H1 (cell line): ENCODE measurements around the gene KCTD21. TPM values are rescaled to one million over a fixed set of nuclear protein-coding genes. Genes with fewer than 3 reads are reported as not detected.

ENCODE experiments used
- CTCF ChIA-PET: fragments of 300-600 bp; sonication (Branson Sonifier 250); formaldehyde crosslinking; loops from one replicate; lab custom pipeline; 2021; ENCODE audit not compliant: partially characterized antibody; lab: Charles Lee
- POLR2A ChIA-PET: fragments of 300-600 bp; sonication (Branson Sonifier 250); formaldehyde crosslinking; loops from one replicate; lab custom pipeline; 2021; ENCODE audit warnings: inconsistent platforms; ENCODE audit not compliant: partially characterized antibody; lab: Charles Lee
- DNase-seq, 2 experiments: peaks; one replicate each; pipeline versions ENCODE4 v3.0.0 to v3.0.0-alpha.2; 2010 to 2022; ENCODE audit warnings: low spot score in 2 of 2, low read depth in 1 of 2, mixed read lengths in 1 of 2
- FAIRE-seq: peaks from 2 replicates; lab custom pipeline; 2011; peaks lifted over from hg19 to GRCh38; lab: Jason Lieb, UNC
- H2AFZ ChIP-seq: 2 replicates; pipeline ENCODE4 v1.8.1; 2012; ENCODE audit warnings: low read length, inconsistent platforms
- H2AK5ac ChIP-seq: 2 replicates; pipeline ENCODE4 v1.6.1; 2013; ENCODE audit warnings: low read depth, low read length
- H2BK120ac ChIP-seq: replicated peaks from 2 replicates; pipeline ENCODE3; 2013; ENCODE audit warnings: low read depth, low read length, inconsistent platforms
- H2BK12ac ChIP-seq: 2 replicates; pipeline ENCODE4 v1.6.1; 2013; ENCODE audit warnings: low read depth, low read length
- H2BK15ac ChIP-seq: 2 replicates; pipeline ENCODE4 v1.6.1; 2013; ENCODE audit warnings: low read length
- H2BK20ac ChIP-seq: 2 replicates; pipeline ENCODE4 v1.6.1; 2013; ENCODE audit warnings: low read length
- H2BK5ac ChIP-seq: 2 replicates; pipeline ENCODE4 v1.6.1; 2013; ENCODE audit warnings: low read depth, low read length
- H3K14ac ChIP-seq: 2 replicates; pipeline ENCODE4 v1.6.1; 2013; ENCODE audit warnings: inconsistent platforms; ENCODE audit not compliant: insufficient read length
- H3K18ac ChIP-seq: 2 replicates; pipeline ENCODE4 v1.6.1; 2013; ENCODE audit warnings: low read length; ENCODE audit errors: extremely low read depth
- H3K23ac ChIP-seq: 2 replicates; pipeline ENCODE4 v1.6.1; 2013; ENCODE audit warnings: inconsistent platforms; ENCODE audit not compliant: insufficient read length
- H3K23me2 ChIP-seq: 2 replicates; pipeline ENCODE4 v1.6.1; 2013; ENCODE audit warnings: low read depth, low read length
- H3K27ac ChIP-seq: 2 replicates; pipeline ENCODE4 v1.6.1; 2011; ENCODE audit warnings: low read depth, low read length, inconsistent platforms
- H3K27me3 ChIP-seq, 4 experiments: replicated peaks in 1 of 4; 1 replicate in 1 of 4; 2 replicates in 3 of 4; pipeline versions ENCODE4 v1.6.1 to v1.8.1; 2011 to 2013; ENCODE audit warnings: low read length in 3 of 4, mild to moderate bottlenecking in 3 of 4, inconsistent platforms in 2 of 4, mixed read lengths in 2 of 4, moderate library complexity in 1 of 4; ENCODE audit not compliant: control insufficient read depth in 3 of 4, insufficient read depth in 3 of 4; ENCODE audit errors: extremely low read depth in 1 of 4
- H3K36me3 ChIP-seq, 4 experiments: 2 replicates each; pipeline versions ENCODE4 v1.6.1 to v1.8.1; 2011 to 2013; ENCODE audit warnings: mild to moderate bottlenecking in 4 of 4, low read length in 3 of 4, moderate library complexity in 2 of 4, control low read depth in 1 of 4, inconsistent platforms in 1 of 4; ENCODE audit not compliant: insufficient read depth in 4 of 4, control insufficient read depth in 2 of 4
- H3K4ac ChIP-seq: replicated peaks from 2 replicates; pipeline ENCODE3; 2013; ENCODE audit warnings: low read length, low read depth, mixed read lengths, inconsistent platforms; ENCODE audit not compliant: insufficient read length
- H3K4me1 ChIP-seq, 4 experiments: replicated peaks in 1 of 4; 1 replicate in 1 of 4; 2 replicates in 3 of 4; pipeline versions ENCODE4 v1.6.1 to v1.8.1; 2011 to 2013; ENCODE audit warnings: low read length in 3 of 4, inconsistent platforms in 2 of 4, mixed read lengths in 1 of 4; ENCODE audit not compliant: insufficient read depth in 4 of 4, control insufficient read depth in 3 of 4
- H3K4me2 ChIP-seq, 2 experiments: 2 replicates each; pipeline versions ENCODE4 v1.6.1 to v1.8.1; 2011 to 2013; ENCODE audit warnings: low read depth in 2 of 2, low read length in 2 of 2, control low read depth in 1 of 2, inconsistent platforms in 1 of 2, mild to moderate bottlenecking in 1 of 2; ENCODE audit not compliant: insufficient read depth in 1 of 2
- H3K4me3 ChIP-seq, 4 experiments: fragments of 200-600, 300-600 bp in 1 of 4; sonication (generic), shearing (Covaris generic), sonication (Bioruptor Twin) in 1 of 4; 2 replicates each; pipeline versions ENCODE4 v1.5.1 to v1.8.1; 2011 to 2016; ENCODE audit warnings: low read length in 4 of 4, low read depth in 3 of 4, control low read depth in 2 of 4, inconsistent platforms in 2 of 4, mild to moderate bottlenecking in 2 of 4, mixed read lengths in 1 of 4, moderate library complexity in 1 of 4; ENCODE audit not compliant: insufficient read depth in 2 of 4; ENCODE audit errors: extremely low read depth in 1 of 4
- H3K56ac ChIP-seq: replicated peaks from 2 replicates; pipeline ENCODE3; 2013; ENCODE audit warnings: low read depth, mild to moderate bottlenecking, mixed read lengths, low read length, inconsistent platforms; ENCODE audit not compliant: insufficient read length
- H3K79me1 ChIP-seq: 2 replicates; pipeline ENCODE4 v1.6.1; 2013; ENCODE audit warnings: low read depth, low read length, control low read depth
- H3K79me2 ChIP-seq, 2 experiments: 2 replicates each; pipeline versions ENCODE4 v1.6.1 to v1.8.1; 2012 to 2013; ENCODE audit warnings: low read length in 2 of 2, mild to moderate bottlenecking in 2 of 2, inconsistent platforms in 1 of 2; ENCODE audit not compliant: insufficient read depth in 2 of 2, control insufficient read depth in 1 of 2
- H3K9ac ChIP-seq, 4 experiments: replicated peaks in 1 of 4; 1 replicate in 1 of 4; 2 replicates in 3 of 4; pipeline versions ENCODE4 v1.6.1 to v1.8.1; 2011 to 2013; ENCODE audit warnings: low read depth in 3 of 4, low read length in 3 of 4, control low read depth in 2 of 4, mild to moderate bottlenecking in 2 of 4, moderate library complexity in 2 of 4, inconsistent platforms in 1 of 4; ENCODE audit errors: extremely low read depth in 1 of 4
- H3K9me3 ChIP-seq, 2 experiments: 2 replicates each; pipeline versions ENCODE4 v1.6.1 to v1.8.1; 2012 to 2013; ENCODE audit warnings: mild to moderate bottlenecking in 2 of 2, moderate library complexity in 2 of 2, control low read depth in 1 of 2, inconsistent platforms in 1 of 2, low read depth in 1 of 2, low read length in 1 of 2, mixed read lengths in 1 of 2; ENCODE audit not compliant: insufficient read depth in 2 of 2
- H4K20me1 ChIP-seq, 2 experiments: replicated peaks in 1 of 2; 2 replicates each; pipeline versions ENCODE3 to v1.8.1; 2011 to 2013; ENCODE audit warnings: inconsistent platforms in 2 of 2, low read length in 2 of 2, mild to moderate bottlenecking in 1 of 2; ENCODE audit not compliant: insufficient read depth in 2 of 2, control insufficient read depth in 1 of 2
- H4K5ac ChIP-seq: 2 replicates; pipeline ENCODE4 v1.6.1; 2013; ENCODE audit warnings: low read length, low read depth, mixed read lengths, inconsistent platforms; ENCODE audit not compliant: insufficient read length
- H4K8ac ChIP-seq: 2 replicates; pipeline ENCODE4 v1.8.0; 2013; ENCODE audit warnings: mild to moderate bottlenecking, moderate library complexity, low read length, inconsistent platforms; ENCODE audit not compliant: insufficient read depth; ENCODE audit errors: extremely low read depth
- H4K91ac ChIP-seq: replicated peaks from 2 replicates; pipeline ENCODE3; 2013; ENCODE audit warnings: low read length, mixed read lengths, inconsistent platforms; ENCODE audit not compliant: insufficient read length
- BCL11A ChIP-seq, 2 experiments: IDR thresholded peaks; one replicate each; pipeline ENCODE4 v1.6.1; 2011; ENCODE audit warnings: low read depth in 2 of 2, low read length in 2 of 2, mild to moderate bottlenecking in 2 of 2
- CTBP2 ChIP-seq: IDR thresholded peaks from 2 replicates; pipeline ENCODE4 v1.7.0; 2011; ENCODE audit warnings: borderline replicate concordance, mild to moderate bottlenecking, moderate library complexity, mixed read lengths, low read length; ENCODE audit not compliant: insufficient read depth, insufficient read length
- CTCF ChIP-seq, 3 experiments: IDR thresholded peaks; 1 replicate in 2 of 3; 2 replicates in 1 of 3; pipeline versions ENCODE4 v1.5.1 to v1.6.1; 2011; ENCODE audit warnings: low read length in 3 of 3, mild to moderate bottlenecking in 3 of 3, inconsistent platforms in 2 of 3, low read depth in 1 of 3, moderate library complexity in 1 of 3; ENCODE audit not compliant: insufficient read depth in 1 of 3; ENCODE audit errors: control extremely low read depth in 1 of 3
- GABPA ChIP-seq: IDR thresholded peaks from 2 replicates; pipeline ENCODE4 v1.6.1; 2011; ENCODE audit warnings: mild to moderate bottlenecking, low read length, moderate library complexity, borderline replicate concordance; ENCODE audit not compliant: insufficient read depth
- KDM4A ChIP-seq: IDR thresholded peaks from one replicate; pipeline ENCODE4 v1.7.1; 2012; ENCODE audit warnings: low read depth, mild to moderate bottlenecking, moderate library complexity, low read length, inconsistent platforms; ENCODE audit not compliant: severe bottlenecking
- NANOG ChIP-seq: IDR thresholded peaks from 2 replicates; pipeline ENCODE4 v1.6.1; 2011; ENCODE audit warnings: low read length, low read depth, mild to moderate bottlenecking, inconsistent platforms; ENCODE audit not compliant: insufficient read depth, poor library complexity, severe bottlenecking
- RBBP5 ChIP-seq: IDR thresholded peaks from 2 replicates; pipeline ENCODE4 v1.7.1; 2012; ENCODE audit warnings: low read depth, mild to moderate bottlenecking, inconsistent platforms, low read length, moderate library complexity, borderline replicate concordance
- ZNF274 ChIP-seq: IDR thresholded peaks from 2 replicates; pipeline ENCODE4 v1.7.0; 2012; ENCODE audit warnings: low read length, borderline replicate concordance; ENCODE audit errors: extremely low read depth
- WGBS, 2 experiments: shearing (Covaris generic) in 1 of 2; methylation state at CpG; one replicate each; pipeline versions ENCODE4 v1.1.6 to v1.1.7; 2013 to 2015; ENCODE audit warnings: low lambda C conversion rate in 2 of 2, mixed read lengths in 2 of 2, inconsistent platforms in 1 of 2, low coverage in 1 of 2, missing lambda C conversion rate in 1 of 2; ENCODE audit not compliant: insufficient replicate concordance in 2 of 2, insufficient coverage in 1 of 2, insufficient read length in 1 of 2; ENCODE audit errors: extremely low coverage in 1 of 2, missing lambda C conversion rate in 1 of 2; 5-methylcytosine and 5-hydroxymethylcytosine counted together
- polyA plus RNA-seq, 7 experiments: library from polyadenylated mRNA; depleted of rRNA in 3 of 7; stranded (reverse) in 5 of 7; unstranded in 2 of 7; fragments of >200 nt in 5 of 7; fragments of 200-250 nt in 2 of 7; gene quantifications; 1 replicate in 5 of 7; 2 replicates in 1 of 7; 4 replicates in 1 of 7; pipeline versions ENCODE4 v1.2.1 to v1.2.3, GENCODE V29; 2011 to 2013; ENCODE audit warnings: missing spikeins in 2 of 7, mixed read lengths in 2 of 7
- total RNA-seq: library from RNA; stranded (reverse); fragmentation: NEBNext Ultra II Directional; extraction: Animal tissue kit (Norgen Biotek cat#: 25700); gene quantifications from 2 replicates; pipeline ENCODE4 v1.2.1, GENCODE V29; 2021

Gene KCTD21
- total and polyA plus RNA-seq, 2 of the 8 experiments (the other 6 are each of a cell fraction or from before 2014, with no cell fraction given): 3.2 to 4.1 TPM

DNA sequence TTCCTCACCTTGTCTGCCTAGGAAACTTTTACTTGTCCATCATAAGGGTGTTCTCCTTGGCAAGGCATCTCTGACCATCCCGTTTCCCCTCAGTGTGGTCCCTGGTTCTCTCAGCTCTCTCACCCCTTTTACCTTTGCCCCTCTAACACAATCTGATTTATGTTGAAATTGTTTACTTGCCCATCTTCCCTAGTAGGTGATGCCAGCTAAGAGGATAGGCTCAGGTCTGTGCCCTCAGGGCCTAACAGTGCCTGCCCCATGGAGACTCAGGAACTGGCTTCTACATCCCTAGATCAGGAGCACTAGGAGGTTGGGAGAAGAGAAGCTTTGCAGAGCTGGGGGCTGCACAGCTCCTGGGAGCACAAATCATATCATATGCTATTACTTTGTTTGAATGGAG, 27.9 kb downstream of the KCTD21 start:
- Histone ChIP-seq H3K4ac (no peak overlapping the region), H3K9me3 (no peaks in the 10 kb centered on the region), H2BK5ac (no peak overlapping the region), H3K4me2 (no peak overlapping the region), H3K27ac (no peak overlapping the region), H3K18ac (no peak overlapping the region), H4K91ac (no peak overlapping the region), H2BK20ac (no peak overlapping the region), H4K20me1 (no peaks in the 10 kb centered on the region), H2BK120ac (no peak overlapping the region), H4K5ac (no peak overlapping the region), H3K9ac (no peak overlapping the region), H2BK12ac (no peak overlapping the region), H3K36me3 (no peaks in the 10 kb centered on the region), H3K27me3 (no peaks in the 10 kb centered on the region), H2AK5ac (no peak overlapping the region), H3K23ac (no peak overlapping the region), H3K4me3 (no peak overlapping the region), H3K56ac (no peak overlapping the region), H4K8ac (no peak overlapping the region), H2BK15ac (no peak overlapping the region), H3K23me2 (no peaks in the 10 kb centered on the region), H3K14ac (no peak overlapping the region), H3K4me1 (no peaks in the 10 kb centered on the region), H3K79me1 (no peaks in the 10 kb centered on the region), H2AFZ (no peak overlapping the region), H3K79me2 (no peaks in the 10 kb centered on the region)
- ChIA-PET CTCF (interaction anchor here (1.2 kb wide), 1 partner anchor 68 kb away, joined by 3 read pairs; no protein-coding TSS in a partner anchor), POLR2A (interaction anchor here (1.0 to 1.2 kb wide), 2 partner anchors 8 to 21 kb away, joined by 3 read pairs; partner anchors contain the start of gene ALG8)
- no peak for DNase-seq
- TF ChIP-seq RBBP5: no peak
- no peak for TF ChIP-seq NANOG
- no peak for TF ChIP-seq BCL11A (IDR thresholded peaks at IDR 0.05; ENCODE audit: low read depth in 2 of 2, low read length in 2 of 2)
- TF ChIP-seq GABPA: no peak
- no peak for TF ChIP-seq CTCF (IDR thresholded peaks at IDR 0.05; ENCODE audit: control extremely low read depth in 1 of 3, insufficient read depth in 1 of 3, low read depth in 1 of 3, low read length in 3 of 3)
- no peak for TF ChIP-seq CTBP2
- TF ChIP-seq ZNF274: no peak
- no peak for TF ChIP-seq KDM4A
- FAIRE-seq: no peak
- WGBS, 2 experiments: 69% methylated on average over 1 of the region's 1 CpG; no CpG with 5 or more reads in 1 of the 2 experiments
